ENCODE data around the gene TLX1. TPM values are rescaled to one million over a fixed set of nuclear protein-coding genes. Genes with fewer than 3 reads are reported as not detected.

Gene TLX1
- polyA plus RNA-seq, 1 donor (not counting 4 experiments of a cell fraction or from before 2014, with no cell fraction given) = not detected

DNA sequence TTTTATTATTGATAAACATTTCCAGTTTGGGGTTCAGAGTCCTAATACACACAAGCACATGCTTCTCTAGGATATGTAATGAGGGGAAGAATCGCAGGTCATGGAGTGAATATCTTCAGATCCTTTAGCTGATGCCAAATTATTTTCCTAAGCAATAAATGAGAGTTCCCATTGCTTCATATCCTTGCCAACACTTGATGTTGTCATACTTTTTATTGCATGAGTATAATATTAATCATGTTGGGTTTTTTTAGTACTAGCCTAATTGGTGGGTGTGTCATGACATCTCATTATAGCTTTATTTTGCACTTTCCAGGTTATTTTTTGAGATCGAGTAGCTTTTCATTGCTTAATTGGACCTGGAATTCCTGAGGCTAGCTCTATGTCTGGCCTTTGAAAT, 35.3 kb downstream of the TLX1 start:
- TF ChIP-seq EZH2 (IDR thresholded peaks at IDR 0.05; ENCODE audit: low read length) = no peak
- TF ChIP-seq, protein P1, sequence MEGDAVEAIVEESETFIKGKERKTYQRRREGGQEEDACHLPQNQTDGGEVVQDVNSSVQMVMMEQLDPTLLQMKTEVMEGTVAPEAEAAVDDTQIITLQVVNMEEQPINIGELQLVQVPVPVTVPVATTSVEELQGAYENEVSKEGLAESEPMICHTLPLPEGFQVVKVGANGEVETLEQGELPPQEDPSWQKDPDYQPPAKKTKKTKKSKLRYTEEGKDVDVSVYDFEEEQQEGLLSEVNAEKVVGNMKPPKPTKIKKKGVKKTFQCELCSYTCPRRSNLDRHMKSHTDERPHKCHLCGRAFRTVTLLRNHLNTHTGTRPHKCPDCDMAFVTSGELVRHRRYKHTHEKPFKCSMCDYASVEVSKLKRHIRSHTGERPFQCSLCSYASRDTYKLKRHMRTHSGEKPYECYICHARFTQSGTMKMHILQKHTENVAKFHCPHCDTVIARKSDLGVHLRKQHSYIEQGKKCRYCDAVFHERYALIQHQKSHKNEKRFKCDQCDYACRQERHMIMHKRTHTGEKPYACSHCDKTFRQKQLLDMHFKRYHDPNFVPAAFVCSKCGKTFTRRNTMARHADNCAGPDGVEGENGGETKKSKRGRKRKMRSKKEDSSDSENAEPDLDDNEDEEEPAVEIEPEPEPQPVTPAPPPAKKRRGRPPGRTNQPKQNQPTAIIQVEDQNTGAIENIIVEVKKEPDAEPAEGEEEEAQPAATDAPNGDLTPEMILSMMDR (optimal IDR thresholded peaks at IDR 0.05 in 1 of 3, IDR thresholded peaks at IDR 0.05 in 1 of 3, conservative IDR thresholded peaks at IDR 0.05 in 1 of 3; ENCODE audit: extremely low read depth in 1 of 3, insufficient read depth in 2 of 3, low read length in 3 of 3) = no peak
- DNase-seq (ENCODE audit: low read depth, low spot score) (no peak), FAIRE-seq (no peak)
- no peaks in the 10 kb centered on the region for H3K36me3 ChIP-seq (ENCODE audit: control insufficient read depth in 2 of 2, extremely low read depth in 1 of 2, insufficient read depth in 2 of 2, low read length in 2 of 2)
- no peaks in the 10 kb centered on the region for H3K79me2 ChIP-seq (ENCODE audit: control insufficient read depth, insufficient read depth, low read length)
- H3K4me2 ChIP-seq (ENCODE audit: control insufficient read depth, extremely low read depth, insufficient read depth, low read depth, low read length) = no peak overlapping the region
- no peak overlapping the region for H3K9ac ChIP-seq (ENCODE audit: control insufficient read depth, extremely low read depth, insufficient read depth, low read length)
- H3K4me1 ChIP-seq (ENCODE audit: control insufficient read depth, extremely low read depth, insufficient read depth, low read length) = peaks cover 4% of the 10 kb centered on the region
- H4K20me1 ChIP-seq (ENCODE audit: control insufficient read depth, extremely low read depth, insufficient read depth, low read length) = no peaks in the 10 kb centered on the region
- no peaks in the 10 kb centered on the region for H3K9me3 ChIP-seq (ENCODE audit: control insufficient read depth, low read depth, low read length)
- H3K27ac ChIP-seq (ENCODE audit: control insufficient read depth, insufficient read depth, low read length) = no peak overlapping the region
- no peaks in the 10 kb centered on the region for H3K9me1 ChIP-seq (ENCODE audit: control insufficient read depth, extremely low read depth, insufficient read depth, low read length)
- peaks cover 23% of the 10 kb centered on the region for H3K27me3 ChIP-seq (ENCODE audit: control insufficient read depth, extremely low read depth, insufficient read depth, low read length)
- H3K4me3 ChIP-seq (ENCODE audit: control insufficient read depth in 2 of 3, extremely low read depth in 1 of 3, insufficient read depth in 2 of 3, low read depth in 1 of 3, low read length in 3 of 3) = no peak overlapping the region
- dilution Hi-C loops (cut with MboI; ENCODE audit: extremely low pct_ligation_motif_present, low sequenced_read_pairs) = no loop called here
- no peak overlapping the region for H2AFZ ChIP-seq (ENCODE audit: control insufficient read depth, low read length)

DNA sequence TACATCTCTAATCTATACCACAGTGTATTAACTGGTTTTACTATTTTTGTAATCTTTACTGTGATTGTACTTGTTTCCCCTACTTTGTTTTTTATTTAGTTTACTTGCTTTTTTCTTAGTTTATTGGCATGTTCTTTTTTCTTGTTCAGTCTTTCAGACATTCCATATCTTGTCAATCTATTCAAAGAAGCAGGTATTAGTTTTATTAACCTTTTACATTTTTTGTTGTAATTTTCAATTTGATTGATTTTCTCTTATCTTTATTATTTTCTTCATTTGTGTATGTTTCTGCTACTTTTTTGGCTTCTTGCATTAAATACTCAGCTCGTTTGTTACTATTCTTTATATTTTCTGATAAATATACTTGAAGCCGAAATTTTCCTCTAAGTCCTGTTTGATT, 41.6 kb downstream of the TLX1 start:
- FAIRE-seq (no peak), DNase-seq (ENCODE audit: low read depth, low spot score) (no peak)
- H3K4me3 ChIP-seq (ENCODE audit: control insufficient read depth in 2 of 3, extremely low read depth in 1 of 3, insufficient read depth in 2 of 3, low read depth in 1 of 3, low read length in 3 of 3) = no peak overlapping the region
- no peak overlapping the region for H3K27ac ChIP-seq (ENCODE audit: control insufficient read depth, insufficient read depth, low read length)
- no peak overlapping the region for H2AFZ ChIP-seq (ENCODE audit: control insufficient read depth, low read length)
- H3K27me3 ChIP-seq (ENCODE audit: control insufficient read depth, extremely low read depth, insufficient read depth, low read length) = peaks cover 3% of the 10 kb centered on the region
- H3K9ac ChIP-seq (ENCODE audit: control insufficient read depth, extremely low read depth, insufficient read depth, low read length) = no peak overlapping the region
- no peak overlapping the region for H3K4me2 ChIP-seq (ENCODE audit: control insufficient read depth, extremely low read depth, insufficient read depth, low read depth, low read length)
- H4K20me1 ChIP-seq (ENCODE audit: control insufficient read depth, extremely low read depth, insufficient read depth, low read length) = no peaks in the 10 kb centered on the region
- dilution Hi-C loops (cut with MboI; ENCODE audit: extremely low pct_ligation_motif_present, low sequenced_read_pairs) = no loop called here
- no peaks in the 10 kb centered on the region for H3K79me2 ChIP-seq (ENCODE audit: control insufficient read depth, insufficient read depth, low read length)
- H3K9me1 ChIP-seq (ENCODE audit: control insufficient read depth, extremely low read depth, insufficient read depth, low read length) = no peaks in the 10 kb centered on the region
- peaks cover 2% of the 10 kb centered on the region for H3K9me3 ChIP-seq (ENCODE audit: control insufficient read depth, low read depth, low read length)
- no peaks in the 10 kb centered on the region for H3K4me1 ChIP-seq (ENCODE audit: control insufficient read depth, extremely low read depth, insufficient read depth, low read length)
- no peaks in the 10 kb centered on the region for H3K36me3 ChIP-seq (ENCODE audit: control insufficient read depth in 2 of 2, extremely low read depth in 1 of 2, insufficient read depth in 2 of 2, low read length in 2 of 2)
- TF ChIP-seq, protein P1 (optimal IDR thresholded peaks at IDR 0.05 in 1 of 3, IDR thresholded peaks at IDR 0.05 in 1 of 3, conservative IDR thresholded peaks at IDR 0.05 in 1 of 3; ENCODE audit: extremely low read depth in 1 of 3, insufficient read depth in 2 of 3, low read length in 3 of 3) = no peak
- no peak for TF ChIP-seq EZH2 (IDR thresholded peaks at IDR 0.05; ENCODE audit: low read length)

Measured in keratinocyte (primary cell).